NCI-H510A treated with DMSO at 0.1 percent for 48 hours (cell line): ENCODE results near the gene CCNI2.
"Not testable (repeated sequence)": the region's sequence is repeated elsewhere in the genome, so short reads cannot be mapped to it uniquely, and the experiment has no call there.

Experiments used
- DNase-seq: peaks from one replicate; lab custom pipeline; 2025; lab: John Stamatoyannopoulos, UW

The CCNI2 gene

DNA sequence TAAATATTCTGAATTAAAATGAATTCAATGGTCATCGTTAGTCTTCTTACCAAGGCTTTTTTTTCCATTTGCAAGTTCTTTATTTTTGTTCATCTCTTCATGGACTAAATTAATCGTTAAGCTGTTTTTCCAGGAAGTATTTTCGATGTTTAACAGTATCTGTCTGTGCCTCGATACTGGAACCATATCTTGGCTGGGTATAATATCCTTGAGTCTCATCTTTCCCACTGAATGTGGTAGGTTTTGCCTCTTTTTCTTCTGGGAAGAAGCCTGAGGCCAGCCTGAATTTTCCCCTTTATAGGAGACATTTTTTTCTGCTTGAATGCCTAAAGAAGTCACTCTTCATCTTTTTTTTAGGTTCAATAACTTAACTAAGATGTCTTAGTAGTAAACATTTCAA is 33.8 kb downstream of the CCNI2 start:
- no peak for DNase-seq

GRCh38 chr5:132782101-132782500 is 34.9 kb downstream of the CCNI2 start:
- DNase-seq, result no peak

GRCh38 chr5:132785365-132785764 is 38.1 kb downstream of the CCNI2 start:
- DNase-seq, result no peak

GRCh38 chr5:132785864-132786263 is 38.6 kb downstream of the CCNI2 start:
- no peak for DNase-seq

DNA sequence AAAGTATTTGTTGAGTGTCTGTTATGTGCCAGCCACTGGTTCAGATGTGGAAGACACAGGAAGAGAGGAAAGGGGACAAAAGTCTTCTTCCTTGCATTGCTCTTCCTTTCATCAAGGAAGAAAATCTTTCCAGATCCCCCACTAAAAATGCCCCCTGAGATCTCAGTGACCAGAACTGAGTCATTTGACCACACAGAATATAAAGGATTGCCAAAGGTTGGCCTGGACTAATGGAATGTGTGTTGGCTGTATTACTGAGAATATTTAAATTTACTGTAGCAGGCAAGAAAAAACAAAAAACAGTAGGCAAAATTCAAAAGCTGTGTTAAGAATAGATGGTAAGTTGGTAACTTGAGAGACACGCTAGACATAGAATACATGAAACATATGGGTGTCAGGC is 39.9 kb downstream of the CCNI2 start:
- DNase-seq, result no peak

- DNase-seq, result no peak
These were observed 41.3 kb downstream of the CCNI2 start for GRCh38 chr5:132788508-132788907.

- DNase-seq, result no peak
These were observed 42.0 kb downstream of the CCNI2 start for GRCh38 chr5:132788990-132789886.

DNA sequence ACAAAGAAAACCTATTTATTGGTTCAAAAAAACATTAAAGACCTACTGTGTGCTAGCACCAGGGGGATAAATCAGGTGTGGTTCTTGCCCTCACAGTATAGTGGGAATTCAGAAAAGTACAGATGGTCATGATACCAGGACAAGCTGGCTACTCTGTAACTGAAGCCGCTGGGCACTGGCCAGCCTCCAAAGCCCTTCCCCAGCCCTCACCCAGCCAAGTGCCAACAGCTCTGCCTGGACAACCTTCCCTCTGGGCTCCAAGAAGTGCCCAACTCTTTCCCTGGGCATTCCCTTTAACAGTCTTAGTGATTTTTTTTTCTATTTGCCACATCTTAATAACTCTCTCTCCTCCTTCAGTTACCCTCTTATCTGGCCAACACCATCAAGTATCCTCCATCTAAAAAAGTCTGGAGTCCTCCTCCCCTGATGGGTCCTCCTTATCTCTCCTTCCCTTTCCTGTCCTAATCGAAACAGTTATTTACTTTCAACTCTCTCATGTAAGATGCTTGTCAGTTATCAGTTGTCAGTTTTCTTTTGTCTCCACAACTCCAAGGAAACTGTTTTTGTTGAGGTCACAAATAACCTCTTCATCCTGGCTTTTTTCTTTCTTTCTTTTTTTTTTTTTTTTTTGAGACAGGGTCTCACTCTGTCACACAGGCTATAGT is 43.1 kb downstream of the CCNI2 start:
- no peak for DNase-seq

GRCh38 chr5:132791026-132791425 is 43.8 kb downstream of the CCNI2 start:
- no peak for DNase-seq

GRCh38 chr5:132797651-132798050 is 50.4 kb downstream of the CCNI2 start:
- DNase-seq, result no peak

DNA sequence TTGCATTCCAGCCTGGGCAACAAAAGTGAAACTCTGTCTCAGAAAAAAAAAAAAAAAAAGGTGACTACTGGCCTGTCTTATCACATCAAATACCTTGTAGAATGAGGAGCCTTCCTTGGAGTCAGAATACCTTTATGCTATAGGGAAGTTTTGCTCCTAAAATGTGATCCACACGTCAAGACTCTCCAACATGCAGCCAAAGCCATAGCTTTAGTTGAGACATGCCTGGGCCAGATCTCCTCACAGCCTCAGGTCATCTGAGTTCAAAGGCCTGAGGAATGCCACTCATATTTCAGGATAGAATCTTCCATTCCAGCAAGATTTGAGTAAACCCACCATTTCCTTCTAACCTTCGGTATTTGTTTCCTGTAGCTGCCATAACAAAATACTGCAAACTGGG is 52.2 kb downstream of the CCNI2 start:
- DNase-seq, result no peak

- no peak for DNase-seq
These were observed 53.3 kb downstream of the CCNI2 start for GRCh38 chr5:132800545-132800944.

- DNase-seq, result no peak
These were observed 54.9 kb downstream of the CCNI2 start for GRCh38 chr5:132802044-132802684.

DNA sequence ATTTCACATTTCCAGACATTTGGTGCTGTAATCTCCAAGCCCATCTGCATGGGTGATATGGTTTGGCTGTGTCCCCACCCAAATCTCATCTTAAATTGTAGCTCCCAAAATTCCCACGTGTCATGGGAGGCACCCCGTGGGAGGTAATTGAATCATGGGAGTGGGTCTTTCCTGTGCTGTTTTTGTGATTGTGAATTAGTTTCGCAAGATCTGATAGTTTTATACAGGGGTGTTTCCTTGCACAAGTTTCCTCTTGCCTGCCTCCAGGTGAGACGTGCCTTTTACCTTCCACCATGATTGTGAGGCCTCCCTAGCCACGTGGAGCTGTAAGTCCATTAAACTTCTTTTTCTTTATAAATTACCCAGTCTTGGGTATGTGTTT is 55.5 kb downstream of the CCNI2 start:
- DNase-seq, result not testable (repeated sequence)
